ENCODE measurements around the gene SF3B4. TPM values are rescaled to one million over a fixed set of nuclear protein-coding genes. Genes with fewer than 3 reads are reported as not detected.
A peak's percentile ranks its signal among the peaks of the same experiment; 100 is the strongest.

Gene SF3B4
- total RNA-seq, 1 donor from 2014 or later, result 68.7 TPM

DNA sequence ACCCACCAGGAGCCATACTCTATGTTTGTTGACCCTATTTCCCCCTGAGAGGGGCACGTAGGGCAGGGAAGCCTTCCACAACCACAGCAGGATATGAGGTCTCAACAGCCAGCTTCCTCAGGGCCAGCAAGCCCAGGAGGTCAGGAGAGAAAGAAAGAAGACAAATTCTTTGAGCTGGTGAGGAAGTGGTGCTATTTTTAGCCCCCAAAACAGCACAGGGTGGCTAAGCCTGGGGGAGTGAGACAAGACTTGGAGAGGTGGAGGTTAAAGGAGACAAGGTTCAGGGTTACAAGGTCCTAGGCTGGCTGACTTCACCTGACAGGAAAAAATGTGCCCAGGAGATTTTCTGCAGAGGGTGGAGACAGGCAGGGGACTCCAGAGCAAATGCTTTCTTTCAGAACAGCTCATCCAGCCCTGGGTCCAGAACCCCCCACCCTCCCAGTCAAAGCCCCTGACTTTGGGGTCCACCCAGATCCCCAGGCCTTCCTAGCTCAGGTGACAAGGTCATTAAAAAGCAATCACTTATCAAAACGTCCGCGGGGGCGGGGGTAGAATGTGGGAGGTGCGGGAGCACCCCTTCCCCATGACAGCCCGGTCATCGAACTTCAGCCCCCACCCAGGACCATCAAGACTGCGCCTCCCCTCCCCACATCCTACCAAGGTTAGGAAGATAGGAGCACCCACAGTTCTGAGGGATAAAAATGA is 11.3 kb downstream of the SF3B4 start:
- H3K9me3 Mint-ChIP-seq, result no peaks in the 10 kb centered on the region

DNA sequence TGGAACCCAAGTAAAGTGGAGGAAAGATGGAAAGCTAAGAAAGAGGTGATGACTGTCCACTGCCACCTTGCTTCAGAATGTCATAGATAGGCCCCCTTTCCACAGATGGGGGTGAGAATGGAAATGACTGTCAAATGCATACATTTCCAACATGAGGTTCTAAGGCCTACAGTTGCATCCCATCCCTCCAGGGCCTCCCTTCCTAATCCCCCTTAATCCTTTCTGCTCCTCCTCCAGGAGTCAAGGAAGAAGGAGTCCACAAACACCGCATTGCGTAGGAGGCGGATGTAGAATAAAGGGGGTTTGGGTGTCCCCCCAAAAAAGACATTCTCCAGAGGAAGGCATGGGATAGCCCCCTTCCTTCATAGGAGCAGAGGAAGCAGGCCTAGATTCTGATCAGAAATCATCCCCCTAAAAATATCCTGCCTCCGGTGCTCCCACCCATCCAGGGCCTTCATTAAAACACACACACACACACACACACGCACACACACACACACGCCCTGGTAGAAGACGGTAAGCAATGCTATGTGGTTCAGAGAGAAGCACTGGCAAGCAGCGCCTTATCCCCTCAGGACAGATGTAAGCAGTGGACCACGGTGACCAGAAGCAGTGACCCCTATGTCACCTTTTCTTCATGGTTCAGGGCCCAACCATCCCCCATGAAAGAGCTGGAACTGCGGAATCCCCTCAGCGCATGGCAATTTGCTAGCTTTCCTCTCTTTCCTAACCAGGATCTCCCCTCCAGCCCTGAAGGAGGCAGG is 12.0 kb downstream of the SF3B4 start:
- Mint-ChIP-seq H3K9me3 (no peaks in the 10 kb centered on the region), H3K27me3 (ENCODE audit: low read depth) (no peaks in the 10 kb centered on the region), H3K4me1 (peaks cover 27% of the 10 kb centered on the region), H3K36me3 (peaks cover 13% of the 10 kb centered on the region), H3K27ac (peak overlapping the region; percentile 74), H3K4me3 (peak overlapping the region; percentile 85)
- TF ChIP-seq, protein P1, sequence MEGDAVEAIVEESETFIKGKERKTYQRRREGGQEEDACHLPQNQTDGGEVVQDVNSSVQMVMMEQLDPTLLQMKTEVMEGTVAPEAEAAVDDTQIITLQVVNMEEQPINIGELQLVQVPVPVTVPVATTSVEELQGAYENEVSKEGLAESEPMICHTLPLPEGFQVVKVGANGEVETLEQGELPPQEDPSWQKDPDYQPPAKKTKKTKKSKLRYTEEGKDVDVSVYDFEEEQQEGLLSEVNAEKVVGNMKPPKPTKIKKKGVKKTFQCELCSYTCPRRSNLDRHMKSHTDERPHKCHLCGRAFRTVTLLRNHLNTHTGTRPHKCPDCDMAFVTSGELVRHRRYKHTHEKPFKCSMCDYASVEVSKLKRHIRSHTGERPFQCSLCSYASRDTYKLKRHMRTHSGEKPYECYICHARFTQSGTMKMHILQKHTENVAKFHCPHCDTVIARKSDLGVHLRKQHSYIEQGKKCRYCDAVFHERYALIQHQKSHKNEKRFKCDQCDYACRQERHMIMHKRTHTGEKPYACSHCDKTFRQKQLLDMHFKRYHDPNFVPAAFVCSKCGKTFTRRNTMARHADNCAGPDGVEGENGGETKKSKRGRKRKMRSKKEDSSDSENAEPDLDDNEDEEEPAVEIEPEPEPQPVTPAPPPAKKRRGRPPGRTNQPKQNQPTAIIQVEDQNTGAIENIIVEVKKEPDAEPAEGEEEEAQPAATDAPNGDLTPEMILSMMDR (IDR thresholded peaks at IDR 0.05; ENCODE audit: unreplicated experiment), result no peak
- DNase-seq (ENCODE audit: low spot score in 2 of 2, unreplicated experiment in 2 of 2), result no peak

More for the DNA sequence above, 11.3 kb downstream of the SF3B4 start:
- no peaks in the 10 kb centered on the region for H3K27me3 Mint-ChIP-seq (ENCODE audit: low read depth)
- DNase-seq (ENCODE audit: low spot score in 2 of 2, unreplicated experiment in 2 of 2), result no peak
- peaks cover 27% of the 10 kb centered on the region for H3K4me1 Mint-ChIP-seq
- TF ChIP-seq, protein P1 (IDR thresholded peaks at IDR 0.05; ENCODE audit: unreplicated experiment), result no peak
- H3K27ac Mint-ChIP-seq, result peak overlapping the region; percentile 74
- H3K4me3 Mint-ChIP-seq, result peak overlapping the region; percentile 85
- H3K36me3 Mint-ChIP-seq, result peaks cover 9% of the 10 kb centered on the region

DNA sequence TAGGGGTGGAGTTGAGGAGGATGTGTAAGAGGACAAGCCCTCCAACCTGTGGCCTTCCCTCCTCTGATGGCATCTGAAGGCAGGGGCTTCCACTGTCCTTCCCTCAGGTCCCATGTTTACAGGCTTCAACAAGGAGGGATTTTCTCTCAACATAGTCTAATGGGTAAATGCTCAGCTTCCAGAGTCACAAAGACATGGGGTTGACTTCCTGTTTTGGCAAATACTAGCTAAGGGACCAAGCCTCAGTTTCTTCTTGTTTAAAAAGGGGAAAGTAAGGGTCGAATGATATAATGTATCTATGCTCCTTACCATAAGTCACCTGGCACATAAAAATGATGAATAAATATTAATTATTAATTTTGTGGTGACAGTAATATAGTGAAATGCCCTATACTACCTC is 13.1 kb downstream of the SF3B4 start:
- Mint-ChIP-seq H3K9me3 (no peaks in the 10 kb centered on the region), H3K4me3 (no peak overlapping the region), H3K36me3 (peaks cover 13% of the 10 kb centered on the region), H3K27me3 (ENCODE audit: low read depth) (no peaks in the 10 kb centered on the region), H3K4me1 (peaks cover 27% of the 10 kb centered on the region), H3K27ac (no peak overlapping the region)
- TF ChIP-seq, protein P1 (IDR thresholded peaks at IDR 0.05; ENCODE audit: unreplicated experiment), result no peak
- DNase-seq (ENCODE audit: low spot score in 2 of 2, unreplicated experiment in 2 of 2), result no peak

DNA sequence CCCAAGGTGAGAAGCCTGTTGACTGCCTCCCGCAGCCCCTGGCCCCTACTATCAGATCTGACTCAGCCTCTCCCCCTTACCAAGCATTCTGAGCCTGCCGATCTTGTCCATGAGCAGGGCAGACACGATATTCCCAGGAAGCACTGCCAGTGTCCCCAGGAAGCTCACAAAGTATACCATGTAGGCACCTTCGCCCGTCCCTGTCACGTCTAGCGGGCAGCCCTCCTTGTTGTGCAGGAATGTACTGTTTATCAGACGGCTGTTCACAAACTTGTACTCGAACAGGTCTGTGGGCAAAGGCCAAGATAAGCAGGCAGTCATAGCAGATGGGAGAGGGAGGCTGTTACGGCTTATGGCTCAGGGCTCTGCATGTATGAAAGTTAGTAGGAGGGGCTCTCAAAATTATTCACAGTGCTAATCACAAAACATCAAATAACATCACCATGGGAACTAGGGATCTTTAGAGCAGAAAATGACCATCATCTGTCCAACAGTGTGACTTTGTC is 21.0 kb downstream of the SF3B4 start:
- H3K9me3 Mint-ChIP-seq, result no peaks in the 10 kb centered on the region
- no peak for DNase-seq (ENCODE audit: low spot score in 2 of 2, unreplicated experiment in 2 of 2)
- no peak overlapping the region for H3K4me3 Mint-ChIP-seq
- H3K4me1 Mint-ChIP-seq, result peaks cover 2% of the 10 kb centered on the region
- TF ChIP-seq, protein P1 (IDR thresholded peaks at IDR 0.05; ENCODE audit: unreplicated experiment), result no peak
- peaks cover 24% of the 10 kb centered on the region for H3K36me3 Mint-ChIP-seq
- H3K27me3 Mint-ChIP-seq (ENCODE audit: low read depth), result no peaks in the 10 kb centered on the region
- H3K27ac Mint-ChIP-seq, result no peak overlapping the region

DNA sequence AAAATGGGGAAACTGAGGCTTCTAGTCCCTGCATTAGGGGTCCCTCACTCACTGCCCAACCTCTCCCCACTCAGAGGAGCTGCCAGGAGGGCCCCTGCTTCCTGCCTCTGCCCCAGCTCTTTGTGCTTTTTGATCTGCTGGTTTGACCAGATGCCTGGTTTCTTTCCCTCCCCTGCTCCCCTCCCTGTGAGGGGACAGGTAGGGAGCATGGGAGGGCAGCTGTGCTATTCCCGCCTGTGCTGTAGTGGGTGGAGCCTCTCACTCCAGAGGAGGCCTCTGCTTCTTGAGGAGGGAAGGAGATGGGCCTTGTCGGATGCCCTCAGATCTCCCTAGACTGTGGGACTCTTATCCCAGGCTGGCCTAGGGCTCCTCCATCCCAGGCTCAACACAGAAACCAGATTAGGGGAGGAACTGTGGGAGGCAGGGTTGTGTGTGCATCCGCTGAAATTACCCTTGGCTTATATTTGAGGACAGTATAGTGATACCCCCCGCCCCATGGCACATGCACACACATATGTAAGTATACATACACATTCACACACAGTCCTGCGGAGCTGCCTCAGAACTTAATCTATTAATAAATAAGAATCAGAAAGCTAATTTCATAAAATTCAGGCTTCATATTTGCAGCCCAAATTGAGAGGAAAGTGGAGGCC is 23.6 kb downstream of the SF3B4 start:
- Mint-ChIP-seq H3K4me3 (no peak overlapping the region), H3K4me1 (peaks cover 22% of the 10 kb centered on the region)
- DNase-seq (ENCODE audit: low spot score in 2 of 2, unreplicated experiment in 2 of 2), result no peak

More for the DNA sequence above, 23.6 kb downstream of the SF3B4 start:
- TF ChIP-seq, protein P1 (IDR thresholded peaks at IDR 0.05; ENCODE audit: unreplicated experiment), result no peak
- H3K27ac Mint-ChIP-seq, result peak overlapping the region; percentile 74
- H3K36me3 Mint-ChIP-seq, result peaks cover 19% of the 10 kb centered on the region
- H3K27me3 Mint-ChIP-seq (ENCODE audit: low read depth), result no peaks in the 10 kb centered on the region
- H3K9me3 Mint-ChIP-seq, result no peaks in the 10 kb centered on the region

Data from mesothelial cell of epicardium (in vitro differentiated cells).